GM18870 (cell line): Measurements from ENCODE around the gene XIRP2.
"Not testable (repeated sequence)": the region's sequence is repeated elsewhere in the genome, so short reads cannot be mapped to it uniquely, and the experiment has no call there.

Experiments
- ATAC-seq: cut with Tn5 transposase; IDR thresholded peaks from one replicate; pipeline ENCODE4 v1.9.1; 2021; ENCODE audit warnings: moderate library complexity; ENCODE audit not compliant: unreplicated experiment

XIRP2 gene

DNA sequence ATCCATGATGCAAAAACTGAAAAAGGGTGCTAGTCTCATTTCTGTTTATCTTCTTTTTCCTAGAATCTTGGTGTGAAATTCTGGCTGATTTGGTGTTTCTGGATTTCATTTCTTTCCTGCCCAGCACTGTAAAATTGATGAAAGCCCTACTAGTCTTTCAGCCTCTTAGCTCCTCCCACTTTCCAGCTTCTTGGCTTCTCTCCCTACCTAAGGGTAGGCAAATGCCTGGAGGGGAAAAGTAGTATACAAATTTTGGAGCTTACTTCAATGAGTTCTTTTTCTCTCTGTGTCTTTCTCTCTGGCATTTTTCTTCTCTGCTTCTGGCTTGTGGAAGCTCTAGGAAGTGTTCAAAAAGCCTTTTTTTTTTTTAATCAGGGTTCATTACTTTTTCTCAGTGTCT, 160.5 kb downstream of the XIRP2 start:
- ATAC-seq = no peak

DNA sequence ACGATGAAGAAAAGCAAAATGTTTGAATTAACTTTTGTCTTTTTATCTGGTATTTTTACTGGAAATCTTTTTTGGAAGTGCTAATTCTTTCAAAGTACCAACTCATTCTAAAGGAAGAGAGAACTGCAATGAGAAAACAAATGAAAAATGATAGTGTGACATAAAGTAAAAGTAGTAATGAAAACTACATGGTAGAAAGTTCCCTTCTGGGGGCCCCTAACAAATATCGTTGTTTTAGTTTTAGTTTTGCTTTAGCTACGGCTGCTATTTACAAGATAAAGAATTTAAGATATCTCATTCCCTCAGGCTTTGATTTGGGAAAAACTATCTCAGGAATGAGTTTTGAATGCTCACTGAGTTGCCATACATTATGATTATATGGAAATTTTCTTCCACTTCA, 161.4 kb downstream of the XIRP2 start:
- no peak for ATAC-seq

GRCh38 chr2:167052825-167053224, 164.5 kb downstream of the XIRP2 start:
- no peak for ATAC-seq

GRCh38 chr2:167054881-167055280, 166.6 kb downstream of the XIRP2 start:
- no peak for ATAC-seq

- ATAC-seq = no peak
Observed at GRCh38 chr2:167057446-167057845, 169.2 kb downstream of the XIRP2 start.

DNA sequence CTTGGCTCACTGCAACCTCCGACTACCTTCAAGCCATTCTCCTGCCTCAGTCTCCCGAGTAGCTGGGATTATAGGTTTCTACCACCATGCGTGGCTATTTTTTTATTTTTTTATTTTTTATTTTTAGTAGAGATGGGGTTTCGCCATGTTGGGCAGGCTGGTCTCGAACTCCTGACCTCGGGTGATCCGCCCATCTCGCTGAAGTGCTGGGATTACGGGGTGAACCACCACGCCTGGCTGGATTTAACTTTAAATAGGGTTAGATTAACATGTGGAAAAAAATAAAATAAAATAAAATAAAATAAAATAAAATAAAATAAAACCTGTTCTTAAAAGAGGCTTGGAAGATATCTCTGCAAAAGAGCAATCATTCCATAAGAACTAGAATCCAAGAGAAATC, 170.9 kb downstream of the XIRP2 start:
- ATAC-seq = no peak

GRCh38 chr2:167069855-167070254, 181.6 kb downstream of the XIRP2 start:
- ATAC-seq = no peak

DNA sequence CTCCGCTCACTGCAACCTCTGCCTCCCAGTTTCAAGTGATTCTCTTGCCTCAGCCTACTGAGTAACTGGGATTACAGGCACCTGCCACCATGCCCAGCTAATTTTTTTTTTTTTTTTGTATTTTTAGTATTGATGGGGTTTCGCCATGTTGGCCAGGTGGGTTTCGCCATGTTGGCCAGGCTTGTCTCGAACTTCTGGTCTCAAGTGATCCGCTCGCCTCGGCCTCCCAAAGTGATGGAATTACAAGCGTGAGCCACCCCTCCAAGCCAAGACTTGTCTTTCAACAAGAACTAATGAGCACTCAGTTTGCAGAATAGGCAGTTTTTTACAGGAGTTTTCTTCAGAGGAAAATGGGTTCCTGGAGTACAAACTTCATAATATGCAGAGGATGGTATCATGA, 187.4 kb downstream of the XIRP2 start:
- not testable (repeated sequence) for ATAC-seq

DNA sequence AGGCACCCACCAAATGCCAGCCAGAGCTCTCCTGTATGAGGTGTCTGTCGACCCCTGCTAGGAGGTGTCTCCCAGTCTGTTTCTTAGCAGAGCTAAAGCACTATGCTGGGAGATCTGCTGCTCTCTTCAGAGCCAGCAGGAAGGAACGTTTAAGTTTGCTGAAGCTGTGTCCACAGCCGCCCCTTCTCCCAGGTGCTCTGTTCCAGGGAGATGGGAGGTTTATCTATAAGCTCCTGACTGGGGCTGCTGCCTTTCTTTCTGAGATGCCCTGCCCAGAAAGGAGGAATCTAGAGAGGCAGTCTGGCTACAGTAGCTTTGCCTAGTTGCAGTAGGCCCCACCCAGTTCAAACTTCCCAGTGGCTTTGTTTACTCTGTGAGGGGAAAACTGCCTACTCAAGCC, 210.7 kb downstream of the XIRP2 start:
- ATAC-seq = not testable (repeated sequence)

DNA sequence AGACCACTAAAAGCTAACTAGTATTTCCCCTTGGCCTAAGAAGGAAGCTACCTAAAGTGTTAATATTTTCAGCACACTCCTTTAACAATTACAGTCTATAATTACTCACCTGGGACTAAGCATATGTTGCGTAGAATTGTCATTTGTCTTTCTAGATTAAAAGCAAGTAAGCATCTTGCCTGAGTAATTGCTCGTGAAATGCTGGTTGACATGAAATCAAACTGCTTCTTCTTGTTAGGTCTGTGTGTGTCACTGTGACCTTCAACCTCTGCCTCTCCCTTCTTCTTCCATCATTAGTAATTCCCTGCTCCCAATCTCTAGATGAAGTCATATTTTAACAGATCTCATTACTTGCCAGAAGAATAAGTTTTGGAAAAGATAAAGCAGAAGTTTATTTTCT, 212.2 kb downstream of the XIRP2 start:
- ATAC-seq = no peak

- ATAC-seq = no peak
Observed at GRCh38 chr2:167103028-167103756, 214.9 kb downstream of the XIRP2 start.

DNA sequence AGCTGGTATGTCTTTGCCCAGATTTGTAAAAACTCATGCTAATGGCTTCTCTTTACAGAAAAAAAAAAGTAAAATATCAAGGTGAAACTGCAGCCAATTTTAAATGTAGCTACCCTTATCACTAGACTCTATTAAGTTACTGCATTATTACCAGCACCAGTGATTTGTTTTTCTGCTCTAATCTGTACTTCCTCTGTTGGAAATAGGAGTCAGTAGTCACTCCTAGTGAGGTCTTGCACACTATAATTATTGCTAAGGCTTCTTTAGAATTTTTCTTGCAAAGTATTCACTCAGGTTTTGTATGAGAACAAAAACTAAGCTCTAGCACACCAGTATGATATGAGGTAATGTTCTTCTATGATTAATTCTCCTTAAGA, 215.5 kb downstream of the XIRP2 start:
- no peak for ATAC-seq

GRCh38 chr2:167104691-167105090, 216.4 kb downstream of the XIRP2 start:
- no peak for ATAC-seq

GRCh38 chr2:167109682-167110081, 221.4 kb downstream of the XIRP2 start:
- ATAC-seq = peak; percentile 76

DNA sequence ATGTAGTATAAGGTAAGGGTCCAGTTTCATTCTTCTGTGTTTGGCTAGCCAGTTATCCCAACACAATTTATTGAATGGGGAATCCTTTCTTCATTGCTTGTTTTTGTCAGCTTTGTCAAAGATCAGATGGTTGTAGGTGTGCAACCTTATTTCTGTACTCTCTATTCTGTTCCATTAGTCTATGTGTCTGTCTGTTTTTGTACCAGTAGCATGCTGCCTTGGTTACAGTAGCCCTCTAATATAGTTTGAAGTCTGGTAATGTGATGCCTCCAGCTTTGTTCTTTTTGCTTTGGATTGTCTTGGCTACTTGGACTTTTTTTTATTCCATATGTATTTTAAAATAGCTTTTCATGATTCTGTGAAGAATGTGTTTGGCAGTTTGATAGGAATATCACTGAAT, 222.1 kb downstream of the XIRP2 start:
- no peak for ATAC-seq

- ATAC-seq = no peak
Observed at GRCh38 chr2:167114018-167114417, 225.7 kb downstream of the XIRP2 start.

DNA sequence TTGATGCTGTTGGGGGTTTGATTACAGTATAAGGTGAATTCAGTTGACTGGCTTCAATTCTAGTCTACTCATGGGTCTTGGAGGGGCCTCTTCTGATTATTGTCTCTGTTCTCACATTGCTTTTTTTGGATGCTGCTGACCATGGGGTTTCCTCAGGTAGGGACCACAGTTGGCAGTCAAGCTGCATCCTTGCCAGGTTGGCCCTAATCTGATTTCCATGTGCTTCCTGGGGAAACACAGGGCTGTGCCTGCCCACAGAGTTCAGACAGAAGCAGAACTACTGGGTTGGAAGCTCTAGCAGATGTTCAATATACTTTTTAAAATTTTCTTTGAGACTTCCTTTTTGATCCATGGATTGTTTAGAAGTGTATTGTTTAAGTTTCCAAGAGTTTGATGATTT, 227.3 kb downstream of the XIRP2 start:
- ATAC-seq = no peak

GRCh38 chr2:167122389-167122788, 234.1 kb downstream of the XIRP2 start:
- ATAC-seq = no peak

DNA sequence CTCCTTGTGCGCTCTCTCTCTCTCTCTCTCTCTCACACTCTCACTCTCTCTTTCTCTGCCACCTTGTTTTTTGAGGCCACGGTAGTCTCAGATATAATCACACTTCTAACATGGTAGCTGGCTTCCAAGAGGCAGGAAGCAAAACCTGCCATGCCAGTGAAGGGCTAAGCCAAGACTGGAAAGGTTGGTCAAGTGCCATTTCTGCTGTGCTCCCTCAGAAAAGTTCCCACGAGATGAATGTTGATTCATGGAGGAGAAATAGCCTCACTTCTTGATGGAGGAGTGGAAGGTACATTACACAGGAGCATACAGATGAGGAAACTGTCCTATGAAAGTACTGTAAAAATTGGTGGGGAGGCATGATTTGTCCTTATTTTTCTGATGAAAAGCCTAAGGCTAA, 237.9 kb downstream of the XIRP2 start:
- ATAC-seq = no peak

- no peak for ATAC-seq
Observed at GRCh38 chr2:167127135-167127534, 238.9 kb downstream of the XIRP2 start.

DNA sequence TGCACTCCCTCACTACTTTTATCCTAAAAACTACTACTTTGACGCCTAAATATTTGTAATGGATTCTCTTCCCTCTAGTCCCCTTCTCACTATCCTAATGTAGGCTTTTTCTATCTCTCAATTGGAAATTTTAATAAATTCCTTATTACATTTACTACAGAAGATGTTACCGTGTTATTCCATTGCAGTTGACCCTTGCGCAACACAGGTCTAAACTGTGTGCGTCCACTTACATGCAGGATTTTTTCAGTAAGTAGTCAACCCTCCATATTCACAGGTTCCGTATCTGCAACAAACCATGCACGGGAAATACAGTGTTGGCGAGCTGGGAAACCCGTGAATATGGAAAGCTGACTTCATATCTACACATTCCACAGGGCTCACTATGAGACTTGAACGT, 239.8 kb downstream of the XIRP2 start:
- ATAC-seq = no peak

GRCh38 chr2:167132066-167132465, 243.8 kb downstream of the XIRP2 start:
- no peak for ATAC-seq

DNA sequence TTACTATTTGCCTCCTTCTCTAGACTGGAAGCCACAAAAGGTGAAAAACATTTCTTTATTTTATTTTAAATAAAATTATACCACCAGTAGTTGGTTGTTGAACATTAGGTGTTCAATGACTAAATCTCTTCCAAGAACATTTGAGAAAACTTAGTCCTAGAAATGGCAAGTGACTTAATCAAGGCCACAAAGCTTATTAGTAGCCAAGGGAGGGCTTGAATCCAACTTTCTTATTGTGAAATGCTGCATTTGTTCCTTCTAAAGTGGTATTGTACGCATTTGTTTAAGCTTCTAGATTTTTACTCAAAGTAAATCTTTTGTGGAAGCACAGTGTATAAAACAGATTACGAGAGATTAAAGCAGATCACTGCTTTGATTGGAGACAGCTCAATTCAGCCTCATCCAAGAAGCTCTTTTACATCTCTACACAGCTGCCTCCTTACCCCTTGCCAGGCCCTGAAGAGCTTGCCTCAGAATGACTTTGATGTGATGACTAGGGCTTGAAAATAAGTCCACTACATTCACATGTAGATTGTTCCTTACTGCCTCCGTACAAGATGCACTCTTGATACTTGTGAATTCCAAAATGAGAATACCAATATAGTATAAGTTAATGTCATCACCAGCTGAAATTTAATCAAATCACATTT, 244.8 kb downstream of the XIRP2 start:
- no peak for ATAC-seq
